ENCODE measurements around the gene STK38.
A peak's percentile ranks its signal among the peaks of the same experiment; 100 is the strongest.
"Not testable (repeated sequence)": the region's sequence is repeated elsewhere in the genome, so short reads cannot be mapped to it uniquely, and the experiment has no call there.

The STK38 gene

DNA sequence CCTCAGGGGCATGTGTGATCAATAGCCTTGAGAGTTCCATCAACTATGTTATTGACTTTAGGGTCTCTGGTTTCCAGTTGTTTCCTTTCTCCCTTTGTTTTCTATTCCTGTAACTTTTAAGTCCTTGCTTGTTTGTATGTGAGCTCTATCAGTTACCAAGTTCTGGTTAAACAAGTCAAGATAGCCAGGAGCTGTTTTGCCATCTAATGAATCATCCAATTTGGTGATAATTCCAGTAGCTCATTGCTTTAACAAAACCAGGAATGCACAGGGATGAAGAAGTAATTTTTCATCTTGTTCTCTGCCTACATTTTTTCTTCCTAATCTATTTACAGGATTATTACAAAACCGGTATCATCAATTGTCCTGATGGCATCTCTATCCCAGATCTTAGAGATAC lies 68.0 kb downstream of the STK38 start:
- no peak for DNase-seq

DNA sequence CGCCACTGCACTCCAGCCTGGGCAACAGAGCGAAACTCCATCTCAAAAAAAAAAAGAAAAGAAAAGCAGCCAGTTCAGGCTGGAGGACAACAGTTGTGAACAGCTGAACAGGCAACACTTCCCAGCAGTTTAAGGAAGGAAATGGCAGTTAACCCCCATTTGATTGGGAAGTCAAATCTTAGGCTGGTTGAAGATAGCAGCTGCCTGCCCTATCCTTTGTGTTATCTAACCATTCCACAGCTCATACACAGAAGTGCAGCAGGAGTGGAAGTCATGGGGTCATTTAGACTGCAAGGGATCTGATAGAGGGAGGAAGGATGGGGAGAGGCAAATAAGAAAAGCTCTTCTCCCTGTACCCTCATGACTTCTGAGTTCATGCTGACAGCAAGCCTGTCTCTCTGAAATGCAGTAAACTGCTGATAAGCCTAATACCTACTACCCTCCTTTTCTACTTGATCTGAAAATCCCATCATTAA lies 69.2 kb downstream of the STK38 start:
- DNase-seq, result no peak

DNA sequence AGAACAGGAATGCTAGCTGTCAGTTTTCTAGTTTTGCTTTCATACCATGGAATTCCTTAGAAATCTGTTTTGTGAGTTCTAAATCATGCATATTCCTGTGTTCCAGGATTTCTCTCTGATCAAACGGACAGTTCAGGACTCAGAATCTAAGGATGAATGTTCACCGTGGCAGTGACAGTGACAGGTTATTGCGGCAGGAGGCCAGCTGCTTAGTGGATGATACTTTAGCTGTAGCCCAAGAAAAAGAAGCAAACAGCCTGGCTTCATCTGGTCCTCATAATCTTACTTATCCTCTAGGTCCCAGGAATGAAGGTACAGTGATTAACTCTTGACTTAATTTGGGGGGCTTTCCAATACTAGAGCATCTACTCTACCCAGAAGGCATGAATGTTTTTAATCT lies 77.3 kb downstream of the STK38 start:
- DNase-seq, result no peak

DNA sequence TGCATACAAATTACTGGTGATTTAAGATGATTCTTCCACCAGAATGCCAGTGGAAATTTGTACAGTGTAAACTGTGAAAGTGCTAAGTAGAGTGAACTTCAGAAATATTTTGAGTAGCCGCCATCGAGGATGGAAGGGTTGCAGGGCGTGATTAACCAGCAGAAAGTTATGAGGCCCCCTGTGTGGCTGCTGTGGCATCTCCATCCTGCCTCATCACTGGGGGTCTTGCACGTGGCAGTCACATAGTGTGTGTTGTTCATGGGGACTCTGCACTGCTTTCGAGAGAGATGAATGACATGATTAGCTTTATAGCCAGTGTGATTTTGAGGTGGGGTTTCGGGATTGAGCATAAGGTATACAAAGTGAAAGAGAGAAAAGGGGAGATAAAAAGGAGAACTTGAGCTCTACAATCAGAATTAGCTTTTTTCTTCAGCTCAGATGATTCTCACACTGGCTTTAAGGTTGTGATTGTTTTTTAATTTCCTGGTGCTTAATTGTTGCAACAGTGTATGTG lies 78.1 kb downstream of the STK38 start:
- DNase-seq, result no peak

DNA sequence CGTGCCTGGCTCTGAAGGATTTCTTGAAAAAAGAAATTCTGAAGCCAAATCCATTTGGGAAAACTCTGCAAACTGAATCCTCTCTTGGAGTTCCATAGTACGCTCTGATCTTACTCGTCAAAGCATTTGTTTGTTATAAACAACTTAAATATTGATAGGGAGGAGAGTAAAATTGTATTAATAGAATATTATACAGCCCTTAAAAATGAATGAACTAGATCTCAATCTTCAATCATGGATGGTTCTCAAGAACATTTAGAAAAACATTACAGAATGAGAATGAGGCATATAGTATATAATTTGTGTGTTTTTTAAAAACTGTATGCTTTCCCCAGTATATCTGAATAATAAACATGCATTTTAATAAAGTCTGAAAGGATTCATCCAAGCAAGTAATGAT lies 79.7 kb downstream of the STK38 start:
- DNase-seq, result no peak

DNA sequence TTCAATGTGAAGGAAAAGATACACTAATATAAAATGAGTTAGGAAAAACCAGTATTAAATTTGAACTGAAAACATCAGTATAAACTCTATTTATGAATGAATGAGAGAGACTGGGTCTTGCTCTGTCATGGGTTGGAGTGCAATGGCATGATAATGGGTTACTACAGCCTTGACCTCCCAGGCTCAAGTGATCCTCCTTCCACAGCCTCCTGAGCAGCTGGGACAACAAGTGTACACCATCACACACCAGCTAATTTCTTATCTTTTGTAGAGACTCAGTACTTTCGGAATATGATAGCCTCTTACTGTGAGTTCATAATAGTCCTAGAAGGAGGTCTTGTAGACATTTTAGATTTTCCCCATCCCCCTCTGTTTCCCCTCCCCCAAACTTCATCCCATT lies 83.0 kb downstream of the STK38 start:
- no peak for DNase-seq

DNA sequence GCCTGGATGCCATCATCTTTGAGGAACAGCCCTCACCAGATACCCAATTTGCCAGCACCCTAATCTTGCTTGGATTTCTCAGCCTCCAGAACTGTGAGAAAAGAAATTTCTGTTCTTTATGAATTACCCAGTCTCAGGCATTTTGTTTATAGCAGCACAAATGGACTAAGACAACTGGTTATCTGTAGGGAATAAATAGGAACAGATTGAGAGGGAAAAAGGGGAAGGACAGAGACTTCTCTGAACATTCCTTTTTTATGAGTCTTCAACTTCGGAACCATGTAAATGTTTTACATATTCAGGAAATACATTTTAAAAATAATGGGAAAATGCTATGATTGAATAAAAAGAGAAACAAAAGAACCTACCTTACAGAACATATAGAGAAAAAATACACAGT lies 83.6 kb downstream of the STK38 start:
- no peak for DNase-seq

DNA sequence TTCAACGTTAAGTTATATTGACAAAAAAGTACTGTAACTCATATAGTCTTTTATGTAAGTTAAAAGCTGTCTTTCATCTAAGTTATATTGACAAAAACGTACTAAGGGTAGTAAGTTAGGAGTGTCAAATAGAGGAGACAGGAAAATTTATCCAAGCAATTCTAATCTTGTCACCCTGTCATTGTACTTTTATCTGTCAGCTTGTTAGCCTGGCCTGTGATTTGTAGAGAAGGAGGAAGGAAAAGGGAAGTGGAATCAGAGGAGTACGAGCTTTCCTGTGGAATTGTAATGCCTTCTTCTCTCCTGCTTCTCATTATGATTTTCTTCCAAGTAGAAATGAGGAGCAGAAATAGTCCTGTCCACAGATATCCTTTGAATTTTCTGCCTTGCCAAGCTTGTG lies 85.6 kb downstream of the STK38 start:
- peak in 1 of 3 donors; percentile 11 for DNase-seq

DNA sequence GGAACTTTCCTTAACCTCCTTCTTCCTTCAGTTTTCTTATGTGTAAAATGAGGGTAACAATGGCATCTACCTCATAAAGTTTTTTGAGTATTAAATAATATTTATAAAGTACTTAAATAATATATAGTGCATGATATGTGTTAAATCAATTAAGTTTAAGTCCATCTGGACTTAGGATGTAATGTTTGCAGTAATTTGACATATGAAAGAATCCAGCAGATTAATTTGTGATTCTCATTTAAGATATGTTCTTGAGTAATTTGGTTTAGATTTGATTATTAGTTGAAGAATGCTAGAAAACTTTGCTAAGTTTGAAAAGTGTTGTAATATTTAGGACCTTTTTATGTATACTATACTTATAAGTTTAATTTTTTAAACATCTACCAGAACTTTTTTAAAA lies 86.4 kb downstream of the STK38 start:
- no peak for DNase-seq

DNA sequence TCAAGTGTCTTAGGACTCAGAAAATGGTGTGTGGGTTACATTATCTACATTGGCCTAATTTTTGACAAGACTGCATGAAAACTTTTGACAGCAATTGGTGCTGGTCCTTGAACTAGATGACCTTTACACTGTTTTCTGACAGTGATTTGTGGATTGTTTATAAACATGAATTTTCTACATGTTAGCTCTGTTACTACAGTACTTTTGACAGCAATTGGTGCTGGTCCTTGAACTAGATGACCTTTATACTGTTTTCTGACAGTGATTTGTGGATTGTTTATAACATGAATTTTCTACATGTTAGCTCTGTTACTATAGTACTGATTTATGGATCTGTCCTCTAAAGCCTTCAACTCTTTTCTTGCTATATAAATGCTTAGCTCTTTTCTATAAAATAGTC lies 87.8 kb downstream of the STK38 start:
- no peak for DNase-seq

DNA sequence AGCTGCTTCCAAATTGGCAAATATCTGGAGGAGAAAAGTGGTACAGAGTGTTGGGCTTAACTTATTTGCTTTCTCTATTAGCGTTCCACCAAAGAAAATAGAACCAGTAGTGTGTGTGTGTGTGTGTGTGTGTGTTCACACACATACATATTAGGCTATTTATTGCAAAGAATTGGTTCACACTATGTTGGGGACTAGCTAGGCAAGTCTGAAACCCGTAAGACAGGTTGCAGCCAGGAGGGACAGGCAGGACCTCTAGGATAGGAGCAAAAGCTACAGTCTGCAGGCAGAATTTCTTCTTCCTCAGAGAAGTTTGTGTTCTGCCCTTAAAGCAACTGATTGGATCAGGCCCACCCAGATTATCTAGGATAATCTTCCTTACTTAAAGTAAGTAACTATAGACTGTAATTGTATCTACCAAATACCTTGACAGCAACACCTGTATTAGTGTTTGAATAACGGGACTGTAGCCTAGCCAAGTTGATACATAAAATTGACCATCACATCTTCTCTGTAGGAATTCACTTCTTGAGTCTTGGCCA lies 91.7 kb downstream of the STK38 start:
- no peak for DNase-seq

DNA sequence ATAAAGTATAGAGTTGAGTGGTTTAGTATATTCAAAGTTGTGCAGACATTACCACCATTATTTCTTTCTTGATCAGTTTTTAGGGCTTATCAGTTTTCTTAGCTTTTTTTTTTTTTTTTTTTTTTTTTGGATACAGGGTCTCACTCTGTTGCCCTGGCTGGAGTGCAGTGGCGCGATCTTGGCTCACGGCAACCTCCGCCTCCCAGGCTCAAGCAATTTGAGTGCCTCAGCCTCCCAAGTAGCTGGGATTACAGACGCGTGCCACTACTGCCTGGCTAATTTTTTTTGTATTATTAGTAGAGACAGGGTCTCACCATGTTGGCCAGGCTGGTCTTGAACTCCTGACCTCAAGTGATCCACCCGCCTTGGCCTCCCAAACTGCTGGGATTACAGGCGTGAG lies 94.4 kb downstream of the STK38 start:
- not testable (repeated sequence) for DNase-seq

DNA sequence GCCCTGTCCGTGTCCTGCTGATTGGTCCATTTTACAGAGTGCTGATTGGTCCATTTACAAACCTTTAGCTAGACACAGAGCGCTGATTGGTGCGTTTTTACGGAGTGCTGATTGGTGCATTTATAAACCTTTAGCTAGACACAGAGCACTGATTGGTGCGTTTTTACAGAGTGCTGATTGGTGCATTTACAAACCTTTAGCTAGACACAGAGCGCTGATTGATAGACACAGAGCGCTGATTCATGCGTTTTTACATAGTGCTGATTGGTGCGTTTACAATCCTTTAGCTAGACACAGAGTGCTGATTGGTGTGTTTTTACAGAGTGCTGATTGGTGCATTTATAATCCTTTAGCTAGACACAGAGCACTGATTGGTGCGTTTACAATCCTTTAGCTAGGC lies 98.1 kb downstream of the STK38 start:
- not testable (repeated sequence) for DNase-seq

DNA sequence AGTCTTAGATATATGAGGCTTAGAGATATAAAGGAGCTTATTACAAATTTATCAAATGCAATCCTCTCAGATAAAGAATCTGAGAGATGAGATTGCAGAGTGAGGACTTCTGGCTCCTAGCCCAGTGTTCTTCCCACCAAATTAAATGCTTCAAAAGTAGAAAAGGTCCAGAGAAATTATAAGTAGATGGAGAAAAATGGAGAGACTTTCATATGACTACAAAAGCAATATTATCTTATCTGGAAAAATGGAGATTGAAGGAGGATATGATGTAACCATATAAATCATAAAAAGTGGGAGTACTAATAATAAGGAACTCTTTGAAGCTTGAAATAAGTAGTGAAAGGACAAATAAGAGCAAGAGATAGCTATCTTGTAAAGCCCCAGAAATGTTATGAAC lies 101.7 kb downstream of the STK38 start:
- DNase-seq, result no peak

DNA sequence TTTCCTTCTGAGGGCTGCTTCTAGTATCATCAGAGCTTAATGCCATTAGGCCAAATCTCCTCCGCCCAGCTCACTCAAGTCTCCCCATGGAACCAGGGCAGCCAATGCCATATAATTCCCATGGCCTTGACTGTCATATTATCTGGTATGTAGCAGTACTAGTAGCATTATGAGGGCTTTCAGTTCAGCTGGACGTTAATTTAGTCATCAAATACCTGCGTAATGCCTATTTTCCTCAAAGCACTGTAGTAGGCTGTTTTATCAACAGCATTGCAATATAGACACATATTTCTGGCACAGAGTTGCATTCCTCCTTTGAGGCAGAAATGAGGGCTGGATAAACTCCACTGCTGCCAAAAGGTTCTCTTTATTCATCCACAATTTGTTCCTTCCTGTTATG lies 102.8 kb downstream of the STK38 start:
- DNase-seq, result no peak

Measured in suppressor macrophage treated with lipopolysaccharide for 1 hour (primary cell).